NK-92 treated with Interleukin-12 subunit alpha and Interleukin-12 subunit beta, amount 100 ng/mL, for 24 hours (cell line): Measurements from ENCODE around the gene PPP1CC.
"Not testable (repeated sequence)": the region's sequence is repeated elsewhere in the genome, so short reads cannot be mapped to it uniquely, and the experiment has no call there.

ENCODE experiments used
- DNase-seq: peaks from one replicate; lab custom pipeline; 2025; lab: John Stamatoyannopoulos, UW

Gene PPP1CC

DNA sequence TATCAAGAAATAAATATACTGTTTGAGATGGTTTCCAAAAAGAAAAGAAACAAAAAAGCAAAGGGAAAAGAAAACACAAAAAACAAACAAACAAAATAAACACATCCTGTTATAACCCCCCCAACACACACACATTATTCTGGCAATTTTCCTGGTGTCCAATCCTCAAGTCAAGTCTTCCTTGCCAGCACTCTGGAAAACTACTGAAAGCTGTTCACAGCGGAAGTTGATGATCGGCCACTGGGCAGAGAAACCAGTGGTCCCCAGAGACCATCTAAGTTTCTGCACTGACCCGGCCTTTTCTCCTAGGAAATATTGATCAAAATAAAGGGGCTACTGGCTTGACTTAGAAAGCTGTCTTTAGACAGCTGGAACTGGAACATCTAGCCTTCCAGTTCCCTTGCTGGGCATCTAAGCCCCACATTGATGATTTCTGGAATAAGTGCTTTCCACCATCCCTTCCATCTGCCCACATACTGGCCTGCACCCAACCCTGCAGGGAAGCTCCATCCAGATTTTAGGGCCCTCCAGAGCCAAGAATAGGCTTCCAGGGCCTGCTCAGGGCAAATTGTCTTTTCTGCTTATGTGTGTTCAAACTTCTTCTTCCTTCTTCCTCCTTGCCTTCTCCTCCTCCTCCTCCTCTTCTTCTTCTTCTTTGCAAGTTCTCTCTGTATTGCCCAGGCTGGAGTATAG is 11.6 kb upstream of the PPP1CC start:
- DNase-seq = no peak

DNA sequence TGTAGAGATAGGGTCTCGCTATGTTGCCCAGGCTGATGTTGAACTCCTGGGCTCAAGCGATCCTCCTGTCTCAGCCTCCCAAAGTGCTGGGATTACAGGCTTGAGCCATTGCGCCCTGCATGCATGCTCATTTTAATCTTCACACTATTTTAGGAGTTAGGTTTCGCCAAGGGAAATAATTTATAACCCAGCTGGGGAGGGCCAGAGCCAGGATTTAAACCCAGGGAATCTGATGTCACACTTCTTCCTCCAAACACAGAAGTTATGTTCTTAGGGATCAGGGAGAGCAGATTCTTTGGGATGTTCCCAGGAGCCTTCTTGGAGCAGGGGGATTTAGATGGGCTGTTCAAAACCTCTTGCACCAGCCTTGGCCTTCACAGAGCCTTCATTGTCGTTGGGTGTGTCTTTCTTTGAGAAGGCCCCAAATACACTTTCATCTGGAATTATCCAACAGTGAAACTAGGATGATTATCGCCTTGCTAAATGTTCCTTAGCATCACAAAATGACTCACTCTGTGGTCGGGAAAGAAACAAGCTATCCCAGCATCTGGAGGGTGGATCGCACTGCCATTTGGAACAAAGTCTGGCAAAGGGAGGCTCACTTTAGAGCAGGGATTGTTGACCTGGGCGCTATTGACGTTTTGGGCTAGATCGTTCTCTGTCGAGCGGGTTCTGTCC is 8.2 kb upstream of the PPP1CC start:
- DNase-seq = no peak

DNA sequence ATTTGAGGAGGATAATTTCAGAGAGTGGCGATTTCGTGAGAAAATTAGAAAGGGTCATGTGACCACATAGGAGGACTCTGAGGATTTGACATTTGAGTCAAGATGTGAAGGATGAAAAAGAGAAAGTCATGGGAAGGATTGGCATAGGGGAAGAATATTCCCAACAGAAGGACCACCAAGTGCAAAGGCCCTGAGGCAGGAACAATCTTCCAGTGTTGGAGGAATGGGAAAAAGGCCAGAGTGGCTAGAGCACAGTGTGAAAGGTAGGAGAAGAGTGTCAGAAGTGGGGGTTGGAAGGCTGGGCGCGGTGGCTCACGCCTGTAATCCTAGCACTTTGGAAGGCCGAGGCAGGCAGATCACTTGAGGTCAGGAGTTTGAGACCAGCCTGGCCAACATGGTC is 3.9 kb upstream of the PPP1CC start:
- no peak for DNase-seq

DNA sequence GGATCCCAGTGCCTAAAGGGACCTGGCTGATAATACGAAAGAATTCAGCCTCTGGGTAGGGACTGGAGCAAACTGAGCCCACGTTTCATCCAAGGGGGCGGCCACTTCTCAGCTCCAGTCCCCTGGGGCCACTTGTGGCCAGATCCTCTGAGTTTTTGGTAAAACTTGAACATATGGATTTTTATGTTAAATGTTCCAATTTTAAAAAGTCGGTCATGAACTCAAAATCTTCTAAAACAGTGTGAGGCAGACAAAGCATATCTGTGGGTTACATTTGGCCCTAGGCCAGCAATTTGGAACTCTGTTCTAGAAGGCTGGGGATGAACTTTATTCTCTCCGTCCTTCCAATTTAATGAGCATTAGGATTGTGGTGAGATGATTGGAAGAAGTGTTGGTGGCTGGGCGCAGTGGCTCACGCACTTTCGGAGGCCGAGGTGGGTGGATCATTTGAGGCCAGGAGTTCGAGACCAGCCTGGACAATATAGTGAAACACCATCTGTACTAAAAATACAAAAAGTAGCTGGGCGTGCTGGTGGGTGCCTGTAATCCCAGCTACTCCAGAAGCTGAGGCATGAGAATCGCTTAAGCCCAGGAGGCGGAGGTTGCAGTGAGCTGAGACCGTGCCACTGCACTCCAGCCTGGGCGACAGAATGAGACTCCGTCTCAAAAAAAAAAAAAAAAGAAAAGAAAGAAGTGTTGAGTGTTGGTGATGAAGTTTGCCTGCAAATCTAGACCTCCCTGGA is 3.0 kb upstream of the PPP1CC start:
- DNase-seq = no peak

DNA sequence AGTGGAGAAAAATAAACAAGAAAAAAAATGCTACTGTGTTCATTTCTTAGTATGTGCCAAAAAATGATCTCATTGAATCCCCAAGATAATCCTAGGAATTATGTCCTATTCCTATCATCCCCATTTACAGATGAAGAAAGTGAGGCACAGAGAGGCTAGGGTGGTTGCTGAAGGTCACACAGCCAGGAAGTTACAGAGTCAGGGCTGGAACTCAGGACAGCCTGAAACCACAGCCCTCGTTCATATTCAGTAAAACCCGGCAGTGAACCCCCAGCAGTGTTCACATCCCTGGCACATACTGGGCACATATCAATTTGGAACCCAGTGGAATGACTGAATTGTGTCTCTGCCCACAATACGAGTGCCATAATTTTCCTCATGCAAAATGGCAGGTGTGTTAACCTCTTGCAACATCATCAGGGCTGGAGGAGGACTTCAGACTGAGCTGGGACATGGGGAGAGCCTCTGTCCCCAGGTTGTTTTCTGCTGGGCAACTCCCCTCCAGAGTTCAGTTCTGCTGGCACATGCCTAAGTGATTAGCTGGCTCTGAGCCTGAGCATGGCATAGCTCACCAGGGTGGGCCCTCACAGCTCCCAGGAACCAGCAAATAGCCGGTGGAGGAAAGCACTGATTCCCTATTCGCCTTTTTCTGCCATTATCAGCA is 2.0 kb upstream of the PPP1CC start:
- DNase-seq = no peak

DNA sequence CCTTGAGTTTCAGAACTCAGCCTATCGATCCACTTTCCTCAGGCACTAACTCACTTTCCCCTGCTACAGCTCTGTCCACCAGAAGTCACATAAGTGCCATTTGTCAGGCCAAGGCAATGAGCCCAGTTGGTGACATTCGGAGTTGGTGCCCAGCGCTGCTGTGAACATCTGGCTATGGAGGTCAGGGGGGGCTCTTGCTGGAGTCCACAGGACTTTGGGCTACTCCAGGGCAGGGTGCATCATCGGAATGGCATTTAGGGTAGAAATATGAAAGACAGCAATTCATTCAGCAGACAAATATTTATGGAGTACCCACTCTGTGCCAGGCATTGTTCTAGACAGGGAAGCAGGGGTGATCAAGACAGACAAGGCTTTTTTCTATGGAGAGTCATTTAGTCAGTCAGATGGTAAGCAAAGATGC is 1.5 kb upstream of the PPP1CC start:
- no peak for DNase-seq

DNA sequence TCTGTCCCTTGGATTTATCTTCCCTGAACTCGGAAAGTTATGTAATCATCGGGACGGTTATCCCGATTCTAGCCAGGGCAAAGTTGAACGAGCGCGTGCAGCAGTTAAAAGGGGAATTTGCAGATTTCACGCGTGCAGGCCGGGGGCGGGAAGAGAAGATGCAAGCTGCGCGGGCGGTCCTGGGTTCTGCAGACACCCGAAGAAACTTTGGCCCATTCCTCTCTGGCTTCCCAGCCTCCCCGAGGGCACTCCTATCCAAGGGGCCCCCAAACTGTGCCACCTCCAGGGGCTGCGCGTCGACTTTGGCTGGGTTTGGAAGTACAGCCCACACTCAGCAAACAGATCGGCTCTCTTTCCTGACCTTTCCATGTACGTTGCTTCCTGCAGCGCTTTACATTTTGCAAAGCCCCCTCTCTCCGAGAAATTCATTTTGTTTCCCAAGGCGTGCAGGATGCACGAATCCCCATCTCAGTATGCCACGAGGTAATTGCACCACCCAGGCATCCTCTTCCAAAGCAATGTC is 941 bp upstream of the PPP1CC start:
- no peak for DNase-seq

DNA sequence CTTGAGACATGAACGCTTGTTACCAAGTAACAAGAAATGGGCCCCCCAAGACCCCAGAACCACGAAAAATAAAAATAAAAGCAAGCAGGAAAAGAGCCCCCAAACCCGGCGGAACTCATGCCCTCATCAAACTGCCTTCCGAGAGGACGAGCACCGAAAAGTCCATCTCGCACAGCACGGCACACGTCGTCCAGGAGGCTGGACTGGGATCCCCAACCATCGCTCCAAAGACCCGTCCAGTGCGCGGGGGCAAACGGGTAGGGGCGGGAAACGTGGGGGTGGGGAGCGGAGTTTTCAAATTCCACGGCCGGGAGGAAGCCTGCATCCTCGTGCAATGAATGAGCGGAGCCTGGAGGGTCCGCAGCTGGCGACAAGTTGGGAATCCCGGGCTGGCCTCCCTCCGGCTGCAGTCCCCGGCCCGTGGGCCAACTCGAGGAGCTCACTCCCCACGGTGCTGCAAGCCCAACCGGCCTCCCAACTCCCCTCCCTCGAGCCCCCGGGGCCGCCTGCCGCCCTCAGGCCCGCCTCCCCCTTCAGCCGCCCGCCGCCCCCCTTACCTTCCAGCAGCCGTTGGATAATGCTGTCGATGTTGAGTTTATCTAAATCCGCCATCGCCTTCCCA is 484 bp downstream of the PPP1CC start:
- DNase-seq = peak; percentile 41

DNA sequence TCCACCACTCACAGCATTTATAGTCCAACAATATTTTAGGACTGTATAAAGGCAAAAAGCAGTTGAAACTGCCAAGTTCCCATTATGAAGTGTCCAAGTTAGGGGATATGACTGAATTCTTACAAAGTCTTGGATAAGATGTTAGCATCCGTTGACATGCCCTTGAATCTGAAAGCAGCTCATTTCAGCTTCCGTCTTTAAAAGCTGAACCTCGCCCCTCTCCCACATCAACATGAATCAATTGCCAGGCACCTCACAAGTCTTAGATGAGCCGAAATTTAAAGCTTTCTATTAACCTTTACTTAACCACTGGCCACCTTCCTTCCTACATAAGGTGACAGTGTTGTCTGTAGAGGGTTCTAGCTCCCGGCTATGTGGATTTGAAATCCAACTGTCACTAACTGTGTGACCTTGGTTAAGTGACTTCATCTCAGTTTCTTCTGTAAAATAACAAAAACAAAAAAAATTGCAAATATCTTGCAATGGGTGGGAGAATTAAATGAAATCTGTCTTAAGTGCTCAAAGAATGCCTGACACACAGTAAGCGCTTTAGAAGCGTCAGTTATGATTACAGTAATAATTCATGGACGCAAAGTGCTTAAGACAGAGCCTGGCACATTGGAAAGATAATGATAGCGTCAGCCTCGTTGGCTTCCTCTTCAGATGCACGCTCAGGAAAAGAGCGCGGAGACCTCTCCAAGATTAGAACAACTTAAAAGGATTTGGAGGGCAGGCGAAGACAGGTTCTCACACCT is 1.2 kb downstream of the PPP1CC start:
- no peak for DNase-seq

DNA sequence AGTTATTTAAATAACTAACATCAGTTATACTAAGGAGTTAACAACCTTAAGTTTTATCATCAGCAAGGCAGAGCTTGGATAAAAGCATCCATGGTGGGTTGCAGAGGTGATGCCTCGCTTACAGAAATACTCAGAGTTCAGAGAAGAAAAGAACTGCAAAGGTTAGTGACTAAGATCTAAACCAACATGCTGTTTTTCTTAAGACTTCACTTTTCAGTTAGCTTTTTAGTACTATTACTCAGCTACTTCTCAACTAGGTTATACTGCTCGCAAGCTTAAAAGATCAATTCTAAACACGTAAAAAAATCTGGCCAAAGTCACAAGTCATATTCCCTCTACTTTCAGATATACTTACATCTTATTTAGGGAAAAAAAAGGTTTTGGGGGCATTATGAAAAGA is 2.8 kb downstream of the PPP1CC start:
- DNase-seq = no peak

DNA sequence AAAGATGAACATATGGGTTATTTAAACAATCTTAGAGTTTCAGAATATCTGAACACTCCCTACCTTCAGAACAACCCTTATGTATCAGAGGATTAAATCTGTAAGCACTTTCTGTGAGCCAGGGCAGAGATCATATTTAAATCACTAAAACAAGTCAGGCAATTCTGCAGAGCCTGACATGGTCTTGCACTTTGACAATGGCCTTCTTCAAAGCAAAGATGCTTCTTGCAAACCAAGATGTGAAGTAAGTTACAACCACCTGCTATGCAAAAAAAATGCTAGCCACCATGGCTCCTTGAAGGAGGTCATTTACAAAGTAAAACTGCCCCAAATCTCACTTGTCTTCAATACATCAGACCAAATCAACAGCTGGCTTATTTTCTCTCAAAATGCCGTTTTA is 3.2 kb downstream of the PPP1CC start:
- no peak for DNase-seq

DNA sequence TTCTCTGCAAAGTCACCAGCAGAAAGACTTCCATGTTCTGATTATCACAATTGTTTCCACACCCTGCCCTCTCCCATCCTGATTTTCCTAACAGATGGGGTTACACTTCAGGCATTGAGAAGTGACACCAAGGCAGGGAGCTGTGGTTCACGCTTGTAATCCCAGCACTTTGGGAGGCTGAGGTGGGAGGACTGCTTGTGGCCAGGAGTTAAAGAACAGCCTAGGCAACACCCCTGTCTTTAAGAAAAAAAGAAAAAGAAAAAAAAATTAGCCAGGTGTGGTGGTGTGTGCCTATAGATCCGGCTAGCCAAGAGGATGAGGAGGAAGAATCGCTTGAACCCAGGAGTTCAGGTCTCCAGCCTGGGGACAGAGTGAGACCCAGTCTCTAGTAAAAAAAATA is 5.2 kb downstream of the PPP1CC start:
- no peak for DNase-seq

DNA sequence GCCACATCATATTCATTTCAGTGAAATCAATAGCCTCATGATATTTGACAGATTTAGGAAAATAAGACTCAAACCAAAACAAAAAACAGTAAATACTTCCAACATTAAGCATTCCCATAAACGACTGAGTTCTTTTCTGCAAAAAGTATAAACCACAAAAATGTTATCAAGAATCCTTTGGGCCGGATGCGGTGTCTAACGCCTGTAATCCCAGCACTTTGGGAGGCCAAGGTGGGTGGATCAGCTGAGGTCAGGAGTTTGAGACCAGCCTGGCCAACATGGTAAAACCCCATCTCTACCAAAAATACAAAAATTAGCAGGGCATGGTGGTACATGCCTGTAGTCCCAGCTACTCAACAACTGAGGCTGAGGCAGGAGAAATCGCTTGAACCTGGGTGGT is 5.7 kb downstream of the PPP1CC start:
- DNase-seq = not testable (repeated sequence)

DNA sequence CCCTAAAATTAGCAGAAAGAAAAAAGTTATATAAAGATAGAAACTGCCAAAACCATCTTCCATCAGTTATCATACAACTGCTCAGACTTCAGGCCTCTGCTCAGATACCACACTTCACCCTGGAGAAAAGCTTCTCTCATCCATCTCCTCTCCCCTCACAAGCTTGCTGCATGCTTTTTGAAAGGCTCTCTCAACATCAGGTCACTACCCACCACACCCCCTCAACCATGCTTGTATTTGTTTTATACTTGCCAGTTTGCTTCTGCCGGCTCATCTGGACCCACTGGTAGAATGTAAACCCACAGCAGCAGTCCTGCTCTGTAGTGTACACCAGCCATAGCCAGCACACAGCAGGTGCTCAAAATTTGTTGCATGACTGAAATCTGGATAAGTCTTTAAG is 8.8 kb downstream of the PPP1CC start:
- DNase-seq = no peak

DNA sequence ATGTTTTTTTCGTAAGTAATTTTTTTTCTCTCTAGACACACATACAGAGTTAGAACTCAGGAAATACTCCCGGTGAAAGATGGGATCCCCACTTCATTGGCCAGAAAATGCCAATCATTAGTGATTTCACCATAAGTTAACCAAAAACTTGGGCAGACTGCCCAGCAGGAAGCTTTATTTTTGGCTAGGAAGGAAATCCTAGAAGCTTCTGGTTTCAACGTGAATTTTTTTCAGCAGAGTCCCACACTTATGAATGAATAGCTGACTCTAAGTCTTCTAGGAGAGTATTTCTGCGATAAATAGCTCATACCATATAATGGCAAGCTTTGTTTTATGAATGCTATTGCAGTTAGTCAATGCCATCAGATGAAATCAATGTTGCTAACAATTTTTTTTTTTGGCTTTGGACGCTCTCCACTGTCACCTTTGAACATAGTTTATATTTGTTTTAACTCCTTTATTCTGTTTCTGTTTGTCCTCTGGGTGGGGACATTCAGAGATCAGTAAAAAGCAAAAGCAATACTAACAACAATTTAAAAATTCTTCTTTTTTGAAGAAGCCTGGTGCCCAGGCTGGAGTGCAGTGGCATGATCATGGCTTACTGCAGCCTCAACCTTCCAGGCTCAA is 9.5 kb downstream of the PPP1CC start:
- no peak for DNase-seq

DNA sequence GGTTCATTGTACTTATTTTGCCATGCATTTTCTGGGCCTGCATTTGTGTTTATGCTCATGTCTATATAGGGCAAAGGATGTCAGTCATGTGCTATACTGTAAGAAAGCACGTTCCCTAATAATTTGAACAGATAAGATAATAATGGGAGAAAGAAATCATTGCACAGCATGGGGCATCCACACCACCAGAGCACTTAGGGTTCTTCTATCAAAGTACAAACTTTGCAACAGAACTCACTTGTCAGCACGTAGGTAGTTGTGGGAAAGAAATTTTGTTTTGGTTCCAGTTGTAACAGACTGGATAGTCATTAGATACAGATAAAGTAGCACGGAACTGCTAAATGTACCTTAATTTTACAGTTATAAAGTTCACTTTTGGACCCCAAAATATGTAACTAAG is 10.1 kb downstream of the PPP1CC start:
- DNase-seq = no peak

DNA sequence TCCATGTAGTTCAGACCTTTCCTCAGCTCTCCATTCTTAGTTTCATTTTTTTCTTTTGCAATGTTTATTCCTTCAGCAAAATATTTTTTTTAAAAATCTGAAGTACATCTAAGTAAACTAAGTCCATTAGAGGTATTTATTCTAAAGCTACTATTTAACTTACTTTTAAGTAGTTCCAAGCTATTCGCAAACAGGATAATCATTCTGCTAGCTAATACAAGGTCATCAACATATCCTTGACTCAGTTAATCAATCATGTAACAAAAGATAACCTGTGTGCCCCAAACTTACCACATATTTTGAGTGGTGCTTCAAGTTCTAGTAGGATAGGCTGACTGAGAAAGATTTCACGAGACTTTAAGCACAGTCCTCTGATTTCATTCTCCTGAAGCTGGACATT is 11.2 kb downstream of the PPP1CC start:
- DNase-seq = no peak

DNA sequence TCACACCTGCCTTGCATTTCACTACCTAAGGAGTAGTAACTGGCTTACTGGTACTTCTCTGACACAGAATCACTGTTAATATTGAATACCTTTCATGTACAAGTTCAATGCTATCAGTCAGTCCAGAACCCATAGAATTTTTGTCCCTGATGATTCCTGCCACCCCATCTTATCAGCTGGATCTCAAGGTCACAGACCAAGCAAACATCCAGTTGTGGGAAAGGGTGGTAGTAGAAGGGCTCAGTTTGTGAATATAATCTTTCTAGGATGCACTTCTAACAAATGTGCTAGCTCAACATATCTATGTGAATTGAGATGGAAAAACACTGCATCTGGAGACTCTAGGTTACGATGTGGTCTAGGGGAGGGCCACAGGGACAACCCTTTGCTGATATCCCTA is 14.1 kb downstream of the PPP1CC start:
- no peak for DNase-seq

DNA sequence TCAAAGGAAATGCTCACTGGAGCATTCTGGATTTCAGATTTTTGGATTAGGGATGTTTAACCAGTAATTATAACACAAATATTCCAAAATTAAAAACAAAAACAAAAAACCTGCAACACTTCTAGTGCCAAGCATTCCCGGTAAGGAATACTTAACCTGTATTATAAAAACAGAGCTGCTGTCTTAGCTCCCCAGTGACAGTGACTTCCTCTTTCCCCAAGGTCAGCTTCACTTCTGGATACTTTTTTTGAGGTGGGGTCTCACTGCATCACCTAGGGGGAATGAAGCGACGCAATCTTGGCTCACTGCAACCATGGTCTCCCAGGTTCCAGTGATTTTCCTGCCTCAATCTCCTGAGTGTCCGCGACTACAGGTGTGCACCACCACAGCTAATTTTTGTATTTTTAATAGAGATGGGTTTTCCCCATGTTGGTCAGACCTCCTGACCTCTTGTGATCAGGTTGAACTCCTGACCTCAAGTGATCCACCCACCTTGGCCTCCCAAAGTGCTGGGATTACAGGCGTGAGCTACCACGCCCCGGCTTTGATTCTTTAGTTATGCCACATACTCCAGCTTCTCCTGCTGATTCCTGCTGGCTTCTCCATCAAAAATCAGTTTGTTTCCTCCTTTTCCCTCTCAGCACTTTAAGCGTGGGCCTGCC is 15.9 kb downstream of the PPP1CC start:
- DNase-seq = no peak

DNA sequence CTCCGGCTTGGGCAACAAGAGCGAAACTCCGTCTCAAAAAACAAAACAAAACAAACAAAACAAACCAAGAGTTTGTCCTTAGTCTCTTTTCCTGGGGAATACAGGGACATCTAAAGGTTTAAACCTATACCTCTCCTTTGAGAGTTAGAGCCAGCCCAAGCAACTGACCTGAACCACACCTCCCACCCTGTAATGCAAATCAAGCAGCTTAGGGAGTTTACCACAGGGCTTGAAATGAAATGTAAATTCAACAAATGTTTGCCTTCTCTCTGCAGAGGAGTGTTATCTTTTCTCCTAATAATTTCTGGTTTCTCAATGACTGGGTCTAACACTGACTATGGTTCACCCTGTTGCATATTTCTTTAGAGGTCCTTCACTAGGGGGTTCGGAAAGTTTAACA is 16.7 kb downstream of the PPP1CC start:
- DNase-seq = no peak
